ENCODE results near the gene LGSN. TPM values are rescaled to one million over a fixed set of nuclear protein-coding genes. Genes with fewer than 3 reads are reported as not detected.

The LGSN gene
- total and polyA plus RNA-seq, 4 donors: 0.03 to 0.33 (median 0.22) TPM

DNA sequence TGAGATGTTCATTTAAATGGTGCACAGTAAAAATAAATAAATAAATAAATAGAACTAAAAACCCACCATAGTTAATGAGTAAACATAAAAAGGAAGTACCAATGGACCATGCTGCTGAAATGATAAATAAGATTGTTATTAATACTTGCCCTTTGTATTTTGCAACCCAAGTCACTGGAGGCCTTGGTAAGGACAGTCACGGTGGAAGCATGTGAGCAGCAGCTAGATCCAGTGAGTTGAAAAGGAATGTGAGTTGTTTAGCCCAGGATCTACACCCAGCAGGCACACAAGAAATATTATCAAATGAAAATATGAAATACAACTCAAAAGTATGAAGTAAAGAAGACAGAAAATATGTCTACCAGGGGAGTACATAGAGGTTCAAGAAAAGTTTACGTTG is 6.7 kb downstream of the LGSN start:
- H3K9me3 ChIP-seq (ENCODE audit: control insufficient read depth in 4 of 4, low read length in 3 of 4): no peaks in the 10 kb centered on the region
- no peaks in the 10 kb centered on the region for H3K27me3 ChIP-seq (ENCODE audit: control insufficient read depth in 4 of 4, insufficient read depth in 4 of 4, low read length in 3 of 4)
- H3K27ac ChIP-seq (ENCODE audit: low read depth in 1 of 2, low read length in 2 of 2): no peak overlapping the region
- H3K4me3 ChIP-seq (ENCODE audit: low read depth in 1 of 3, low read length in 3 of 3): no peak overlapping the region
- no peak overlapping the region for H3K9ac ChIP-seq (ENCODE audit: low read depth in 1 of 2, low read length in 2 of 2)
- TF ChIP-seq NR2F2 (IDR thresholded peaks at IDR 0.05) (no peak), HNF4A (conservative IDR thresholded peaks at IDR 0.05) (no peak), RAD21 (IDR thresholded peaks at IDR 0.05) (no peak), YY1 (IDR thresholded peaks at IDR 0.05) (no peak), SP1 (IDR thresholded peaks at IDR 0.05) (no peak), EGR1 (IDR thresholded peaks at IDR 0.05; ENCODE audit: low read depth in 2 of 2) (no peak), JUND (IDR thresholded peaks at IDR 0.05) (no peak), FOXA2 (IDR thresholded peaks at IDR 0.05) (no peak), HNF4G (IDR thresholded peaks at IDR 0.05) (no peak), GABPA (IDR thresholded peaks at IDR 0.05 in 1 of 2, conservative IDR thresholded peaks at IDR 0.05 in 1 of 2) (no peak), RXRA (IDR thresholded peaks at IDR 0.05) (no peak), FOXA1 (IDR thresholded peaks at IDR 0.05) (no peak), TAF1 (conservative IDR thresholded peaks at IDR 0.05) (no peak)
- TF ChIP-seq, protein P1, sequence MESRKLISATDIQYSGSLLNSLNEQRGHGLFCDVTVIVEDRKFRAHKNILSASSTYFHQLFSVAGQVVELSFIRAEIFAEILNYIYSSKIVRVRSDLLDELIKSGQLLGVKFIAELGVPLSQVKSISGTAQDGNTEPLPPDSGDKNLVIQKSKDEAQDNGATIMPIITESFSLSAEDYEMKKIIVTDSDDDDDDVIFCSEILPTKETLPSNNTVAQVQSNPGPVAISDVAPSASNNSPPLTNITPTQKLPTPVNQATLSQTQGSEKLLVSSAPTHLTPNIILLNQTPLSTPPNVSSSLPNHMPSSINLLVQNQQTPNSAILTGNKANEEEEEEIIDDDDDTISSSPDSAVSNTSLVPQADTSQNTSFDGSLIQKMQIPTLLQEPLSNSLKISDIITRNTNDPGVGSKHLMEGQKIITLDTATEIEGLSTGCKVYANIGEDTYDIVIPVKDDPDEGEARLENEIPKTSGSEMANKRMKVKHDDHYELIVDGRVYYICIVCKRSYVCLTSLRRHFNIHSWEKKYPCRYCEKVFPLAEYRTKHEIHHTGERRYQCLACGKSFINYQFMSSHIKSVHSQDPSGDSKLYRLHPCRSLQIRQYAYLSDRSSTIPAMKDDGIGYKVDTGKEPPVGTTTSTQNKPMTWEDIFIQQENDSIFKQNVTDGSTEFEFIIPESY (IDR thresholded peaks at IDR 0.05): no peak
- TF ChIP-seq, protein P2, sequence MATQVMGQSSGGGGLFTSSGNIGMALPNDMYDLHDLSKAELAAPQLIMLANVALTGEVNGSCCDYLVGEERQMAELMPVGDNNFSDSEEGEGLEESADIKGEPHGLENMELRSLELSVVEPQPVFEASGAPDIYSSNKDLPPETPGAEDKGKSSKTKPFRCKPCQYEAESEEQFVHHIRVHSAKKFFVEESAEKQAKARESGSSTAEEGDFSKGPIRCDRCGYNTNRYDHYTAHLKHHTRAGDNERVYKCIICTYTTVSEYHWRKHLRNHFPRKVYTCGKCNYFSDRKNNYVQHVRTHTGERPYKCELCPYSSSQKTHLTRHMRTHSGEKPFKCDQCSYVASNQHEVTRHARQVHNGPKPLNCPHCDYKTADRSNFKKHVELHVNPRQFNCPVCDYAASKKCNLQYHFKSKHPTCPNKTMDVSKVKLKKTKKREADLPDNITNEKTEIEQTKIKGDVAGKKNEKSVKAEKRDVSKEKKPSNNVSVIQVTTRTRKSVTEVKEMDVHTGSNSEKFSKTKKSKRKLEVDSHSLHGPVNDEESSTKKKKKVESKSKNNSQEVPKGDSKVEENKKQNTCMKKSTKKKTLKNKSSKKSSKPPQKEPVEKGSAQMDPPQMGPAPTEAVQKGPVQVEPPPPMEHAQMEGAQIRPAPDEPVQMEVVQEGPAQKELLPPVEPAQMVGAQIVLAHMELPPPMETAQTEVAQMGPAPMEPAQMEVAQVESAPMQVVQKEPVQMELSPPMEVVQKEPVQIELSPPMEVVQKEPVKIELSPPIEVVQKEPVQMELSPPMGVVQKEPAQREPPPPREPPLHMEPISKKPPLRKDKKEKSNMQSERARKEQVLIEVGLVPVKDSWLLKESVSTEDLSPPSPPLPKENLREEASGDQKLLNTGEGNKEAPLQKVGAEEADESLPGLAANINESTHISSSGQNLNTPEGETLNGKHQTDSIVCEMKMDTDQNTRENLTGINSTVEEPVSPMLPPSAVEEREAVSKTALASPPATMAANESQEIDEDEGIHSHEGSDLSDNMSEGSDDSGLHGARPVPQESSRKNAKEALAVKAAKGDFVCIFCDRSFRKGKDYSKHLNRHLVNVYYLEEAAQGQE (IDR thresholded peaks at IDR 0.05): no peak
- TF ChIP-seq, protein P3, sequence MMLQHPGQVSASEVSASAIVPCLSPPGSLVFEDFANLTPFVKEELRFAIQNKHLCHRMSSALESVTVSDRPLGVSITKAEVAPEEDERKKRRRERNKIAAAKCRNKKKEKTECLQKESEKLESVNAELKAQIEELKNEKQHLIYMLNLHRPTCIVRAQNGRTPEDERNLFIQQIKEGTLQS (IDR thresholded peaks at IDR 0.05): no peak
- TF ChIP-seq, protein P4, sequence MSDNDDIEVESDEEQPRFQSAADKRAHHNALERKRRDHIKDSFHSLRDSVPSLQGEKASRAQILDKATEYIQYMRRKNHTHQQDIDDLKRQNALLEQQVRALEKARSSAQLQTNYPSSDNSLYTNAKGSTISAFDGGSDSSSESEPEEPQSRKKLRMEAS (IDR thresholded peaks at IDR 0.05): no peak
- TF ChIP-seq, protein P5, sequence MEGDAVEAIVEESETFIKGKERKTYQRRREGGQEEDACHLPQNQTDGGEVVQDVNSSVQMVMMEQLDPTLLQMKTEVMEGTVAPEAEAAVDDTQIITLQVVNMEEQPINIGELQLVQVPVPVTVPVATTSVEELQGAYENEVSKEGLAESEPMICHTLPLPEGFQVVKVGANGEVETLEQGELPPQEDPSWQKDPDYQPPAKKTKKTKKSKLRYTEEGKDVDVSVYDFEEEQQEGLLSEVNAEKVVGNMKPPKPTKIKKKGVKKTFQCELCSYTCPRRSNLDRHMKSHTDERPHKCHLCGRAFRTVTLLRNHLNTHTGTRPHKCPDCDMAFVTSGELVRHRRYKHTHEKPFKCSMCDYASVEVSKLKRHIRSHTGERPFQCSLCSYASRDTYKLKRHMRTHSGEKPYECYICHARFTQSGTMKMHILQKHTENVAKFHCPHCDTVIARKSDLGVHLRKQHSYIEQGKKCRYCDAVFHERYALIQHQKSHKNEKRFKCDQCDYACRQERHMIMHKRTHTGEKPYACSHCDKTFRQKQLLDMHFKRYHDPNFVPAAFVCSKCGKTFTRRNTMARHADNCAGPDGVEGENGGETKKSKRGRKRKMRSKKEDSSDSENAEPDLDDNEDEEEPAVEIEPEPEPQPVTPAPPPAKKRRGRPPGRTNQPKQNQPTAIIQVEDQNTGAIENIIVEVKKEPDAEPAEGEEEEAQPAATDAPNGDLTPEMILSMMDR (IDR thresholded peaks at IDR 0.05; ENCODE audit: low read depth, low read length, missing input control): no peak
- no peak for DNase-seq (ENCODE audit: low spot score)
- no peaks in the 10 kb centered on the region for H3K36me3 ChIP-seq (ENCODE audit: control insufficient read depth in 4 of 4, insufficient read depth in 3 of 4, low read depth in 1 of 4, low read length in 3 of 4)
- H3K4me1 ChIP-seq (ENCODE audit: control insufficient read depth in 4 of 4, insufficient read depth in 4 of 4, low read length in 3 of 4): no peaks in the 10 kb centered on the region
- WGBS: 98% methylated on average over 2 of the region's 2 CpGs
